ENCODE results near the gene NIPAL3.

- TF ChIP-seq POLR2AphosphoS5 (IDR thresholded peaks at IDR 0.05): no peak
- no peak for TF ChIP-seq EP300 (IDR thresholded peaks at IDR 0.05)
These were observed 55.0 kb downstream of the NIPAL3 start for GRCh38 chr1:24470592-24470991.

Data from gastroesophageal sphincter (tissue), 2 donors.